ENCODE measurements around the gene SLC6A3.

GRCh38 chr5:1474183-1474839, 29.1 kb upstream of the SLC6A3 start:
- no peak for TF ChIP-seq CTCF (IDR thresholded peaks at IDR 0.05; ENCODE audit: insufficient read depth, low read length)
- TF ChIP-seq POLR2AphosphoS5 (IDR thresholded peaks at IDR 0.05; ENCODE audit: low read depth), result no peak
- no peak for TF ChIP-seq GABPA (IDR thresholded peaks at IDR 0.05; ENCODE audit: low read depth)
- no peak for TF ChIP-seq SPI1 (IDR thresholded peaks at IDR 0.05; ENCODE audit: borderline replicate concordance, low read depth)
